OCI-LY1 (cell line): ENCODE measurements around the gene KCNK7.

Experiments
- H2AFZ ChIP-seq: fragments of 200-600 bp; sonication (generic), shearing (Covaris generic); 2 replicates; pipeline ENCODE4 v1.6.0; 2014; ENCODE audit warnings: antibody characterized with exemption, mild to moderate bottlenecking, low read length
- H3F3A ChIP-seq: fragments of 200-600 bp; sonication (generic), shearing (Covaris generic); 2 replicates; pipeline ENCODE4 v1.6.0; 2014; ENCODE audit warnings: mild to moderate bottlenecking, antibody characterized with exemption, low read length, moderate library complexity; ENCODE audit not compliant: insufficient read depth
- H3K27ac ChIP-seq: fragments of 200-600 bp; sonication (generic); 2 replicates; pipeline ENCODE4 v1.5.1; 2014; ENCODE audit warnings: low read length, mixed run types, mild to moderate bottlenecking, low read depth; ENCODE audit not compliant: poor library complexity, severe bottlenecking
- H3K27me3 ChIP-seq: fragments of 200-600 bp; sonication (generic); 2 replicates; pipeline ENCODE4 v1.6.0; 2014; ENCODE audit warnings: antibody characterized with exemption, mild to moderate bottlenecking, low read length, moderate library complexity; ENCODE audit not compliant: insufficient read depth
- H3K36me3 ChIP-seq: fragments of 200-600 bp; sonication (generic); 2 replicates; pipeline ENCODE4 v1.6.1; 2014; ENCODE audit warnings: mild to moderate bottlenecking, antibody characterized with exemption, low read length, moderate library complexity, mixed read lengths; ENCODE audit not compliant: insufficient read depth
- H3K4me1 ChIP-seq: fragments of 200-600 bp; sonication (generic); 2 replicates; pipeline ENCODE4 v1.5.1; 2014; ENCODE audit warnings: mild to moderate bottlenecking, low read length, moderate library complexity; ENCODE audit not compliant: insufficient read depth, severe bottlenecking
- H3K4me2 ChIP-seq: fragments of 200-600 bp; sonication (generic), shearing (Covaris generic); 2 replicates; pipeline ENCODE4 v1.6.1; 2014; ENCODE audit warnings: low read length
- H3K4me3 ChIP-seq: fragments of 200-600 bp; sonication (generic); 2 replicates; pipeline ENCODE4 v1.5.1; 2014; ENCODE audit warnings: low read length, low read depth, mild to moderate bottlenecking, mixed read lengths; ENCODE audit not compliant: poor library complexity, severe bottlenecking
- H3K79me2 ChIP-seq: fragments of 200-600 bp; shearing (Covaris generic); 2 replicates; pipeline ENCODE4 v1.6.1; 2016; ENCODE audit warnings: mixed run types, low read length, mixed read lengths; ENCODE audit not compliant: insufficient read depth
- H3K9ac ChIP-seq: fragments of 200-600 bp; sonication (generic), shearing (Covaris generic); 2 replicates; pipeline ENCODE4 v1.6.1; 2014; ENCODE audit warnings: mild to moderate bottlenecking, low read length, mixed read lengths
- H3K9me2 ChIP-seq: fragments of 200-600 bp; sonication (generic), shearing (Covaris generic); 2 replicates; pipeline ENCODE4 v1.6.1; 2014; ENCODE audit warnings: low read depth, mild to moderate bottlenecking, low read length, mixed read lengths
- H3K9me3 ChIP-seq: fragments of 200-600 bp; shearing (Covaris generic); 2 replicates; pipeline ENCODE4 v1.6.1; 2014; ENCODE audit warnings: low read length, mixed read lengths
- H4K20me1 ChIP-seq: fragments of 200-600 bp; sonication (generic), shearing (Covaris generic); 2 replicates; pipeline ENCODE4 v1.6.0; 2016; ENCODE audit warnings: mild to moderate bottlenecking, low read length; ENCODE audit not compliant: insufficient read depth
- CTCF ChIP-seq: fragments of 200-600 bp; sonication (generic), shearing (Covaris generic); IDR thresholded peaks from 2 replicates; pipeline ENCODE4 v1.5.1; 2017; ENCODE audit warnings: mild to moderate bottlenecking, antibody characterized with exemption, low read length, moderate library complexity, mixed read lengths
- EZH2 ChIP-seq: fragments of 200-600 bp; sonication (generic), shearing (Covaris generic); IDR thresholded peaks from 2 replicates; pipeline ENCODE4 v1.8.0; 2017; ENCODE audit warnings: borderline replicate concordance, mixed run types, mild to moderate bottlenecking, antibody characterized with exemption, low read length, moderate library complexity, mixed read lengths

KCNK7 gene

GRCh38 chr11:65572356-65573051, 23.1 kb downstream of the KCNK7 start, which contains the start of gene FAM89B:
TSS of gene FAM89B (plus strand) at chr11:65572538. CDS start at chr11:65572670, 132 bp downstream.
- Histone ChIP-seq H3K9ac (peak within 1 kb of the TSS; percentile 78; the same call in 1 of the 2 replicates), H3K36me3 (peaks cover 5% of the 10 kb centered on the region; the same call in 1 of the 2 replicates), H3K9me2 (no peaks in the 10 kb centered on the region), H2AFZ (no peak within 1 kb of the TSS), H3K27ac (peak within 1 kb of the TSS; percentile 58), H3K4me2 (peak within 1 kb of the TSS; percentile 83), H3K4me3 (peak within 1 kb of the TSS; percentile 83), H4K20me1 (no peaks in the 10 kb centered on the region), H3K27me3 (0 out of 2 replicates have a peak, but pooled peaks cover 5% of the 10 kb centered on the region), H3K9me3 (no peaks in the 10 kb centered on the region), H3K4me1 (peaks cover 60% of the 10 kb centered on the region), H3K79me2 (no peaks in the 10 kb centered on the region), H3F3A (no peaks in the 10 kb centered on the region; the same call in 1 of the 2 replicates)
- TF ChIP-seq CTCF (no peak), EZH2 (no peak)

GRCh38 chr11:65571940-65572339, 23.7 kb downstream of the KCNK7 start:
- H3K27me3 ChIP-seq: 0 out of 2 replicates have a peak, but pooled peaks cover 5% of the 10 kb centered on the region
- H3K36me3 ChIP-seq: peaks cover 5% of the 10 kb centered on the region; the same call in 1 of the 2 replicates
- peak overlapping the region; percentile 83 for H3K4me3 ChIP-seq
- H3K9ac ChIP-seq: peak overlapping the region; percentile 78; the same call in 1 of the 2 replicates
- peaks cover 60% of the 10 kb centered on the region for H3K4me1 ChIP-seq
- no peaks in the 10 kb centered on the region for H3K79me2 ChIP-seq
- no peak overlapping the region for H3K27ac ChIP-seq
- no peak for TF ChIP-seq EZH2
- peak; percentile 41; the same call in 1 of the 2 replicates for TF ChIP-seq CTCF
- H3K9me2 ChIP-seq: no peaks in the 10 kb centered on the region
- no peaks in the 10 kb centered on the region for H3K9me3 ChIP-seq
- H4K20me1 ChIP-seq: no peaks in the 10 kb centered on the region
- H3K4me2 ChIP-seq: peak overlapping the region; percentile 83
- H2AFZ ChIP-seq: no peak overlapping the region
- H3F3A ChIP-seq: no peaks in the 10 kb centered on the region; the same call in 1 of the 2 replicates

- Histone ChIP-seq H3K4me3 (peak overlapping the region; percentile 83), H2AFZ (no peak overlapping the region), H3K9ac (peak overlapping the region; percentile 78; the same call in 1 of the 2 replicates), H4K20me1 (no peaks in the 10 kb centered on the region), H3F3A (no peaks in the 10 kb centered on the region; the same call in 1 of the 2 replicates), H3K4me1 (peaks cover 58% of the 10 kb centered on the region), H3K4me2 (peak overlapping the region; percentile 83), H3K79me2 (no peaks in the 10 kb centered on the region), H3K9me2 (no peaks in the 10 kb centered on the region), H3K27me3 (0 out of 2 replicates have a peak, but pooled peaks cover under 1% of the 10 kb centered on the region), H3K9me3 (no peaks in the 10 kb centered on the region), H3K36me3 (peaks cover 5% of the 10 kb centered on the region; the same call in 1 of the 2 replicates), H3K27ac (peak overlapping the region; percentile 21)
- no peak for TF ChIP-seq EZH2
- no peak for TF ChIP-seq CTCF
Measured at GRCh38 chr11:65571420-65571819, 24.2 kb downstream of the KCNK7 start.
